ENCODE measurements around the gene HYDIN. TPM values are rescaled to one million over a fixed set of nuclear protein-coding genes. Genes with fewer than 3 reads are reported as not detected.

The HYDIN gene
- total RNA-seq, 2 experiments from 2014 or later = not detected

DNA sequence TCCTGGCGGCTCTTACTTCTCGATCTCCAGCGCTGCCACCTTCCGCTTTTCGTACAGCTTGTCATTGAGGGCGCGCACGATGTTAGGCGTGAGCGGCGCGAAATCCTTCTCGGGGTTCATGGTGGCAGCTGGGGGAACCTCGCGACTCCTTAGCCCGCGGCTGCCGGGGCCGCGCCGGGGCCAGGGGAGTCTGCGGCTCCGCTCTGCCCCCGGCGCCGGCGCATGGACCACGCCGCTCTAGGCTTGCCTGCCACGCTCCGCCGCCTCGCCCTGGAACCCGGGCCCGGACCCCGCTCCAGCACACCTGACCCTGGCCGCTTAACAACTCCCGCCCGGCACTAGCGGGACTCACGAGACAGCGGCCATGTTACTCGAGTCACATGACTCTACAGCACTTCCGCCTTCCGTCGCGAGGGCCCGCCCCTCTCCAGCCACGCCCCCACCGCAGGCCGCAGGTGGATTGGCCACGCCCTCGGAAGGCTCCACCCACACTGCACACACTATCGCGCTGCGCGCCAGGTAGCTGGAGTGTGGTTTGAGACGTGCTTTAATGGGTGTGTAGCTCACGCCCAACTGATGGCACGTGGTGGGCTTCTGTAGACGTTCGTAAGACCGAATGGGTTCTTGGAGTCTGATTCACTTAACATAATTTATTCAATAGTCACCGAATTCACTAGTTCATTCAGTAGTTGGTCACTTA lies 429.6 kb downstream of the HYDIN start, which contains the start of gene VAC14:
VAC14 (minus strand) TSS at position 378 of the 700 bp plus-strand sequence; CDS start at position 120, 258 bp downstream.
- ChIA-PET POLR2A (interaction anchor here (0.6 to 1.0 kb wide), 3 partner anchors 22 to 39 kb away, joined by 3 to 4 read pairs (median 4); no protein-coding TSS in a partner anchor), CTCF (interaction anchor here (3.2 kb wide), 1 partner anchor 30 kb away, joined by 12 read pairs; no protein-coding TSS in a partner anchor)
- DNase-seq = peak; percentile 98
- Mint-ChIP-seq H3K9me3 (no peaks in the 10 kb centered on the region), H3K27me3 (no peaks in the 10 kb centered on the region), H3K27ac (peak within 1 kb of the TSS; percentile 60), H3K36me3 (no peaks in the 10 kb centered on the region), H3K4me3 (peak within 1 kb of the TSS; percentile 87), H3K4me1 (ENCODE audit: low read depth) (peaks cover 30% of the 10 kb centered on the region)
- intact Hi-C loops (cut with micrococcal nuclease) = loop anchor here (2.0 kb wide), 2 partner anchors 62 to 488 kb away; partner anchors contain the start of gene CMTR2

DNA sequence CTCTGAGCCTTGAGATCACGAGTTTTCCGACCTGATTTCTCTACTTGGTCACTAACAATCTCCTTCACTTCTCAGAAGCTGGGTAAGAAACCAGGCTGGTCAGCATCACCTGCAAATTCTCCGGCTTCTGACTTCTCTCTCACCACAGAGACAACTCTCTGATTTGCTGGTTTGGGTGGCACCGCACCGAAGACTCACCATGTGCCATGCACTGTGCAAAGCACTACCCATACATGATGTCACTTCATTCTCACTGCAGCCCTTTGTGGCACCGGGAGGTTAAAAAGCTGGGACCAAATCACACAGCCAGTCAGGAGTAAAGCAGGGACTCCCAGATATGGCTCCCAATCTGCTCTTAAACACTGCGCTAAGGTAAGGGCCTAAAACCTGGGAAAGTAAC lies 430.2 kb downstream of the HYDIN start:
- no peaks in the 10 kb centered on the region for H3K9me3 Mint-ChIP-seq
- peak overlapping the region; percentile 44 for H3K27ac Mint-ChIP-seq
- POLR2A ChIA-PET = interaction anchor here (1.0 kb wide), 1 partner anchor 21 kb away, joined by 4 read pairs; no protein-coding TSS in a partner anchor
- H3K27me3 Mint-ChIP-seq = no peaks in the 10 kb centered on the region
- H3K4me3 Mint-ChIP-seq = peak overlapping the region; percentile 87
- intact Hi-C loops (cut with micrococcal nuclease) = loop anchor here (2.0 kb wide), 2 partner anchors 62 to 488 kb away; partner anchors contain the start of gene CMTR2
- peaks cover 32% of the 10 kb centered on the region for H3K4me1 Mint-ChIP-seq (ENCODE audit: low read depth)
- H3K36me3 Mint-ChIP-seq = no peaks in the 10 kb centered on the region
- CTCF ChIA-PET = interaction anchor here (3.2 kb wide), 1 partner anchor 30 kb away, joined by 12 read pairs; no protein-coding TSS in a partner anchor
- DNase-seq = peak; percentile 19

- CTCF ChIA-PET = interaction anchor here (1.3 kb wide), 1 partner anchor 25 kb away, joined by 3 read pairs; no protein-coding TSS in a partner anchor
These were observed 434.2 kb downstream of the HYDIN start for GRCh38 chr16:70796301-70796700.

DNA sequence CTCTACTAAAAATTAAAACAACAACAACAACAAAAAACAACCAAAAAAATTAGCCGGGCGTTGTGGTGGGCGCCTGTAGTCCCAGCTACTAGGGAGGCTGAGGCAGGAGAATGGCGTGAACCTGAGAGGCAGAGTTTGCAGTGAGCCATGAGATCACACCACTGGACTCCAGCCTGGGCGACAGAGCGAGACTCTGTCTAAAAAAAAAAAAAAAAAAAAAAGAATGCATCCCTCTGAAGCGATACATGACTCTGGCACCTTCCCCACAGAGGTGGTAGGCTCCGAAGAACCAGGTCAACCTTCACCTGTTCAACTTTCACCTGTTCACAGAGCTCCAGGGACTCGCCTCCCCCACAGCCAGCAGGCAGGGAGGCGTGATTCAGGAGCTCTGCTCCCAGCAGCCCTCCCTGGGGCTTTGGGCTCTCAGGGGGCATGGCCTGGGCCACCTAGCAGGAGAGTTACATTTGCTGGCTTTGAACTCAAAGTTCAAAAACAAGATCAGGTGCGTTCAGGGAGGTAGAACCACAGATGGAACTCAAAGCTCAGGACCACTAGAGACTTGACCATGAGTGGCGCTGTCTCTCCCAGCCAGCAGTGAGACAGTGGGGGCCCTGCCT lies 435.1 kb downstream of the HYDIN start:
- POLR2A ChIA-PET = no interaction called here
- H3K4me3 Mint-ChIP-seq = no peak overlapping the region
- no peak overlapping the region for H3K27ac Mint-ChIP-seq
- no peaks in the 10 kb centered on the region for H3K36me3 Mint-ChIP-seq
- no peak for DNase-seq
- H3K9me3 Mint-ChIP-seq = no peaks in the 10 kb centered on the region
- H3K27me3 Mint-ChIP-seq = no peaks in the 10 kb centered on the region
- intact Hi-C loops (cut with micrococcal nuclease) = no loop called here
- H3K4me1 Mint-ChIP-seq (ENCODE audit: low read depth) = peaks cover 29% of the 10 kb centered on the region
- CTCF ChIA-PET = interaction anchor here (1.3 kb wide), 1 partner anchor 24 kb away, joined by 3 read pairs; no protein-coding TSS in a partner anchor

More at GRCh38 chr16:70796301-70796700, 434.2 kb downstream of the HYDIN start:
- H3K4me1 Mint-ChIP-seq (ENCODE audit: low read depth) = peaks cover 33% of the 10 kb centered on the region
- H3K36me3 Mint-ChIP-seq = no peaks in the 10 kb centered on the region
- no peak overlapping the region for H3K27ac Mint-ChIP-seq
- POLR2A ChIA-PET = no interaction called here
- no peak for DNase-seq
- intact Hi-C loops (cut with micrococcal nuclease) = no loop called here
- no peak overlapping the region for H3K4me3 Mint-ChIP-seq
- H3K27me3 Mint-ChIP-seq = no peaks in the 10 kb centered on the region
- H3K9me3 Mint-ChIP-seq = no peaks in the 10 kb centered on the region

DNA sequence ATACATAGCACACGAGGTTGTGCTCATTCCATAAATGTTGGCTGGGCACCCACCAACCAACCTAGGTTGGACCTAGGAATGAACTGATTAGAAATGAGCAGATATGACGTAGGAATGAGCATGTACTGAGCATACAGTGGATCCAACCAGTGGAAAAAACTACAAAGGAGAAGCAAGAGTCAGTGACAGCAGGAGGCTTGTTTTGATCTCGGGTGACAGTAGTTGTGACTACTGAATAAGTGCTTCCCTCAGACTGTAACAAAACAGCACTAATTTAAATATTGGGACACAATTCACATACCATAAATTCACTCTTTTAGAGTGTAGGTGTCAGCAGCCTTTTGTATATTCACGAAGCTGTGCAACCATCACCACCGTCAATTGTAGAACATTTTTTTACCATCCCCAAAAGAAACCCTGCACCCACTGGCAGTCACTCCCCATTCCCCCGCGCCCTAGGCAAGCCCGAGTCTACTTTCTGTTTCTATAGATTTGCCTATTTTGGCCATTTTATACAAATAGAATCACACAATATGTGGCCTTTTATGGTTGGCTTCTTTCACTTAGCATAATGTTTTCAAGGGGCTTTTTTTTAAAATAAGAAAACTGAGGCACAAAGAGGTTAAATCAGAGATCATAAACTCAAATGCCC lies 436.5 kb downstream of the HYDIN start:
- H3K27ac Mint-ChIP-seq = no peak overlapping the region
- H3K4me3 Mint-ChIP-seq = no peak overlapping the region
- no peaks in the 10 kb centered on the region for H3K36me3 Mint-ChIP-seq
- H3K4me1 Mint-ChIP-seq (ENCODE audit: low read depth) = peaks cover 16% of the 10 kb centered on the region
- no peaks in the 10 kb centered on the region for H3K27me3 Mint-ChIP-seq
- DNase-seq = no peak
- H3K9me3 Mint-ChIP-seq = no peaks in the 10 kb centered on the region
- ChIA-PET POLR2A (no interaction called here), CTCF (interaction anchor here (0.8 kb wide), 1 partner anchor 112 kb away, joined by 3 read pairs; no protein-coding TSS in a partner anchor)
- intact Hi-C loops (cut with micrococcal nuclease) = no loop called here

- Mint-ChIP-seq H3K27ac (no peak overlapping the region), H3K9me3 (no peaks in the 10 kb centered on the region), H3K4me3 (no peak overlapping the region), H3K27me3 (no peaks in the 10 kb centered on the region), H3K4me1 (ENCODE audit: low read depth) (peaks cover 10% of the 10 kb centered on the region), H3K36me3 (peaks cover 2% of the 10 kb centered on the region)
- ChIA-PET CTCF (no interaction called here), POLR2A (no interaction called here)
- intact Hi-C loops (cut with micrococcal nuclease) = no loop called here
- DNase-seq = no peak
These were observed 439.7 kb downstream of the HYDIN start for GRCh38 chr16:70790815-70791214.

- CTCF ChIA-PET = no interaction called here
- Mint-ChIP-seq H3K4me3 (no peak overlapping the region), H3K9me3 (no peaks in the 10 kb centered on the region), H3K4me1 (ENCODE audit: low read depth) (peaks cover 9% of the 10 kb centered on the region), H3K27me3 (no peaks in the 10 kb centered on the region), H3K36me3 (peaks cover 5% of the 10 kb centered on the region), H3K27ac (no peak overlapping the region)
- DNase-seq = no peak
- POLR2A ChIA-PET = no interaction called here
- intact Hi-C loops (cut with micrococcal nuclease) = no loop called here
These were observed 440.7 kb downstream of the HYDIN start for GRCh38 chr16:70789595-70790447.

DNA sequence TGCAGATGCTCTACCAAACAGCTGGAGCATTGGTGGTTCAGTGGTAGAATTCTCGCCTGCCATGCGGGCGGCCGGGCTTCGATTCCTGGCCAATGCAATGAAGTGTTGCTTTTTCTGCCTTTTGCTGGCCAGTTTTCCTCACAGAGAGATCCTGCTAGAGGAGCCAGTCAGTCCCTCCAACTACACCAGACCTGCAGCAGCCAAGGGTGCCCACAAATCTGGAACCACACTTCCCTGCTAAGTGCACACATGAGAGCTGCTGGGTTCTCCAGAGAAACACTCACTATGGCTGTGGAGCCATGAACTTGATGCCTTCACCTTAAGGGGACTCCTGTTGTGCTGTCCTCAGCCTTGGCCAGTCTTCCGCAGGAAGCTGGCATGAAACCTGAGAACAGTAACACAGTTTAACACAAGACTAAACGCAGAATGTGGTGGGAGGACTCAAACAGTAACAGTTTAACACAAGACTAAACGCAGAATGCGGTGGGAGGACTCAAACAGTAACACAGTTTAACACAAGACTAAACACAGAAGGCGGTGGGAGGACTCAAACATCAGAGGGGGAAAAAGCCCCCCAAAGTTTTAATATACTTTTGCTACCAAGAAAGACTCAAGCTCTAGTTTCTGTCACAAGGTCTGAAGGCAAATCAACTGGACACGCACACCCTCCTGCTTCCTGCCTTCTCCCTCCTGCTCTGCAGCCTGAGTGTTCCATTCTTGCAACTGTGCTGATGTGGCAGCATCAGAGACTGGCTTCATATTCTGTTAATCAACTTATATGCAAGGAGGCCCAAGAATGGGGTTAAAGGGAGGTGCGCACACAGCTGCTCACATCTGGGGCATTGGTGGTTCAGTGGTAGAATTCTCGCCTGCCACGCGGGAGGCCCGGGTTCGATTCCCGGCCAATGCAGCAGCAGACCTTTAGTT lies 441.6 kb downstream of the HYDIN start:
- DNase-seq = no peak
- ChIA-PET POLR2A (no interaction called here), CTCF (interaction anchor here (1.1 kb wide), 1 partner anchor 50 kb away, joined by 3 read pairs; no protein-coding TSS in a partner anchor)
- Mint-ChIP-seq H3K4me3 (no peak overlapping the region), H3K27me3 (no peaks in the 10 kb centered on the region), H3K9me3 (no peaks in the 10 kb centered on the region), H3K36me3 (peaks cover 14% of the 10 kb centered on the region), H3K27ac (no peak overlapping the region), H3K4me1 (ENCODE audit: low read depth) (peaks cover 6% of the 10 kb centered on the region)
- intact Hi-C loops (cut with micrococcal nuclease) = no loop called here

DNA sequence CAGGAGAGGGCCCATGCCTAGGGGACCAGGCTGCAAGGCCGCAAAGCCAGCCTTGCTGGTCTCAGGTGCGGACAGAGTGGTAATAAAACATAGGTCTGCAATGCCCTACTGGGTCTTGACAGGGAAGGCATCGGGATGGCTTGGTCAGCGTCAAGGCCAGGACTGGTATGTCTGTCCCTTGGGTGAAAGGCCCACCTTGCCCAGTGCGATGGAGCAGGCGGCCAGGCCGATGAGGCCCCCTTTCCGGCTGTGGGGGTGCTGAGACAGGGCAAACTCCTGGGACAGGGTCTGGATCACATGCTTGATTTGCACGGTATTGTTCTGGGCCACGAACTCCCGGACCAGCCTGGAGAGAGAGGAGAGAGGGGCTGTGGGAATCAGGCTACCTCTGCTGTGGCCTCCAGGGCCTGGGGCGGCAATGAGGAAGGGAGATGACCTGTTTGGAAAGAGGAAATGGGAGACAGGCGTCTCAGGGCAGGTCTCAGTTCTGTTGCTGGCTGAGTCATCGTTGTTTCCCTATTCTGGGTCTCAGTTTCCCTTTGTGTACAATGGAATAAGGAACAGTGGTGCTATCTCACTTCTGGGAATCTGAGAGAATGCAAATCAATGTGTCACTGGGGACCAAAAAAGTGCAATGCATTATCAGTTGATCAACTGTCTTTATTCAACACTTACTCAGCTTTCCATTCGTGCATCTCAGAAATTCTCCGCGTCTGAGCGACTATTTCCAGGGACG lies 444.3 kb downstream of the HYDIN start:
- H3K27me3 Mint-ChIP-seq = no peaks in the 10 kb centered on the region
- no peak overlapping the region for H3K4me3 Mint-ChIP-seq
- POLR2A ChIA-PET = no interaction called here
- H3K9me3 Mint-ChIP-seq = no peaks in the 10 kb centered on the region
- CTCF ChIA-PET = no interaction called here
- H3K27ac Mint-ChIP-seq = no peak overlapping the region
- H3K36me3 Mint-ChIP-seq = peaks cover 37% of the 10 kb centered on the region
- no peak for DNase-seq
- H3K4me1 Mint-ChIP-seq (ENCODE audit: low read depth) = no peaks in the 10 kb centered on the region
- intact Hi-C loops (cut with micrococcal nuclease) = no loop called here

DNA sequence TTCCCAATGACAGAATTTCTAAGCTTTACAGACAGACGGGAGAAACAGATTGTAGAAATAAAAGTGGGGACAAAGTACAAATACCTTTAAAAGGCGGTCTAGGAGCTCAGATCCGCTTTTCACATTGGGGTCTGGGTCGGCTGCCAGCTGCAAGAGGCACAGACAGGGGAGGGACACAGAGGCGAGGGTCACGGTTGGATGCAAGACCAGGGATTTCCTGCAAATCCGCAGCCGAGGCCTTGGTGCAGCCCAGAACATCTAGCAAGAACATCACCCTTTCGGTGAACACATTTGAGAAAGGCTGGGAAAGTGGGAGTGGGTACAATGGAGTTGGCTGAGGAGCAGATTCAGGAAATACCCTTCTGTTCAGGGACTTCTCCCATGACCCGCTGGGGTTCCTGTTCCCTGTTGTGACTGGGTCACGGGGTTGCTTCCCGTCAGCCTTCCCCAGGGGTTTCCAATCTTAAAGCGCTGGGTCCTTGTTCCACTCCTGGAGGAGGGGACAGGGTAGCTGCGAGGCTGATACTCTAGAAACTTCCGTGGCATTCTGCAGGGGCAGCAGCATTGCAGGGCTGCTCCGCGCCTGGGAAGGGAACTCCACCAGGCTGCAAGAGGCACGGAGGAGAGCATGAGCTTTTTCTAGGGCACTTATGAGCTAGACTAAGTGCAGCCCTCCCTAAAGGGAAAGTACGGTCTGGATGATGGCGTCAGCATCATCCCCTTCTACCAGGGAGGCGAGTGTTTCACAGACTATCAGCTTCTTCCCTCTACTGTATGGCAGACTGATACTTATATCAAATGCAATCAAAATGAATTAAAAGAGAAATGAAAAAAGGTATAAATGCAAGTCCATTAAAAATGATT lies 445.6 kb downstream of the HYDIN start:
- H3K27me3 Mint-ChIP-seq = no peaks in the 10 kb centered on the region
- H3K4me3 Mint-ChIP-seq = no peak overlapping the region
- no peak overlapping the region for H3K27ac Mint-ChIP-seq
- POLR2A ChIA-PET = no interaction called here
- DNase-seq = no peak
- H3K4me1 Mint-ChIP-seq (ENCODE audit: low read depth) = no peaks in the 10 kb centered on the region
- H3K9me3 Mint-ChIP-seq = no peaks in the 10 kb centered on the region
- CTCF ChIA-PET = interaction anchor here (1.0 to 1.2 kb wide), 2 partner anchors 14 to 15 kb away, joined by 3 to 6 read pairs; no protein-coding TSS in a partner anchor
- H3K36me3 Mint-ChIP-seq = peaks cover 50% of the 10 kb centered on the region
- intact Hi-C loops (cut with micrococcal nuclease) = no loop called here

Data from activated CD4-positive, alpha-beta memory T cell treated with anti-CD3 and anti-CD28 coated beads for 36 hours (primary cell).